GM20000 (cell line): ENCODE data around the gene KIF18B.

ENCODE experiments used
- DNase-seq: peaks from one replicate; pipeline ENCODE4 v3.0.0; 2012; ENCODE audit warnings: low spot score
- TF ChIP-seq, protein P1 (sequence below): IDR thresholded peaks from 2 replicates; pipeline ENCODE4 v1.5.1; 2012; ENCODE audit warnings: mild to moderate bottlenecking, control low read depth; ENCODE audit errors: extremely low read depth, missing control alignments

The KIF18B gene

DNA sequence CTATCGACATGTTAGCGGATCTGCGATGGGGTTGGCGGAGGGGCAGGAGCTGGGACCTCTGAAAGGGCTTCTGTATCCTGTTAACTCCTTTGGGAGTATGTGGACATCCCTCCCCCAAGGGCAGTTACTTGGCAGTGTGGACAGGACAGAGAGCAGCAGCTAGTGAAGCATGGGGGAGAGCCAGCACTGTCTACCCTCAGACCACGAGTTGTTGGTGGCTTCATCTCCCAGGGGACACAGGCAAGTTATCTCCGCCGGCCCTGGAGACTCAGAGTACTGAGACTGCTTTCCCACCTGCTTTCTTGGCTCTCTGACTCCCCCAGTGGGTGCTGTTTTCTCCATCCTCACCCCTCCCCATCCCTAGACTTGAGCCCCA, 27.0 kb downstream of the KIF18B start:
- TF ChIP-seq, protein P1, sequence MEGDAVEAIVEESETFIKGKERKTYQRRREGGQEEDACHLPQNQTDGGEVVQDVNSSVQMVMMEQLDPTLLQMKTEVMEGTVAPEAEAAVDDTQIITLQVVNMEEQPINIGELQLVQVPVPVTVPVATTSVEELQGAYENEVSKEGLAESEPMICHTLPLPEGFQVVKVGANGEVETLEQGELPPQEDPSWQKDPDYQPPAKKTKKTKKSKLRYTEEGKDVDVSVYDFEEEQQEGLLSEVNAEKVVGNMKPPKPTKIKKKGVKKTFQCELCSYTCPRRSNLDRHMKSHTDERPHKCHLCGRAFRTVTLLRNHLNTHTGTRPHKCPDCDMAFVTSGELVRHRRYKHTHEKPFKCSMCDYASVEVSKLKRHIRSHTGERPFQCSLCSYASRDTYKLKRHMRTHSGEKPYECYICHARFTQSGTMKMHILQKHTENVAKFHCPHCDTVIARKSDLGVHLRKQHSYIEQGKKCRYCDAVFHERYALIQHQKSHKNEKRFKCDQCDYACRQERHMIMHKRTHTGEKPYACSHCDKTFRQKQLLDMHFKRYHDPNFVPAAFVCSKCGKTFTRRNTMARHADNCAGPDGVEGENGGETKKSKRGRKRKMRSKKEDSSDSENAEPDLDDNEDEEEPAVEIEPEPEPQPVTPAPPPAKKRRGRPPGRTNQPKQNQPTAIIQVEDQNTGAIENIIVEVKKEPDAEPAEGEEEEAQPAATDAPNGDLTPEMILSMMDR = no peak
- DNase-seq = peak; percentile 56

DNA sequence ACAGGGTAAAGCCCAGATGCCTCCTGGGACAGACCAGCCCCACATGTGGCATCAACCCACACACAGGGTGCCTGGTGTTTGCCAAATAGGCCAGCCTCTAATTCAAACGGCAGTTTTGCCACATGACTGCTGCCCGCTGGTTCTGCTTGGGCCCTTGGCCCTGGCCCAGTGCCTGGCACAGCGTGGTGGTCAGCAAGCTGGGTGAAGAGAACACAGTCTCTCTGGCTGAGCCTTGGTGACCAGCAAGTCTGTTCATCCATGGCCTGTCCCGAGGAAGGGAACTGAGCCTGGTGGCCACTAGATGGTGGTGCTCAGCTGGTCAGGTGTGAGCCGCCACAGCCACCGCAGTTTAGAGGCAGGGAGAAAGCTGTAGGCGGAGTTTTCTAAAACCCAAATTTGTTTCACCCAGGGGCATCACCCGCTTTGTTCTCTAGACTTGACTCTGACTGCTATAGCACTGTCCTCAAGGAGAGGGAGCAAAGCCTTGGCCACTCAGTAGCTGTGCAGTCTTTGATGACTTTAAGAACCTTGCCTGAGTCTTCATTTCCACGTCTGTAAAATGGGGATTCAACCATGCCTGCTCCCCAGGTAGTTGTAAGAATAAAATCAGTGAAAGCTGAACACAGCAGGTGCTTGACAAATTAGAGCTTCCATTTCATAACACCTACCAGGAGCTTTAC, 27.5 kb downstream of the KIF18B start:
- peak; percentile 92 for DNase-seq
- TF ChIP-seq, protein P1 = peak; percentile 88

DNA sequence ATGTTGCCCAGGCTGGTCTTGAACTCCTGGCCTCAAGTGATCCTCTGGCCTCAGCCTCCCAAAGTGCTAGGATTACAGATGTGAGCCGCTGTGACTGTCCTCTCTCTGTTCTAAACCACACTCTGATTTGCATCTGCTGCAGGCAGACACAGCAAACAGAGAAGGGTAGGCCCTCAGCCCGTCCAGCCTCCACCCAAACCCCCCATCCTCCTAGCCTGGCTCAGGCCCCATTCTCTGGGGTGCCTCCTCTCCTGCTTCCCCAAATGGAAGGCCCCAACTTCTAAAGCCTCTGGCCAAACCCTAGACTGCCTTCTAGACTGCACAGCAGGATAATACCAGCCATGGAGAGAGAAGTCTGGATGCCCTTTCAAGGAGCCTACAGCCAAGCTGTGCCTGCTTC, 28.2 kb downstream of the KIF18B start:
- TF ChIP-seq, protein P1 = no peak
- DNase-seq = no peak

DNA sequence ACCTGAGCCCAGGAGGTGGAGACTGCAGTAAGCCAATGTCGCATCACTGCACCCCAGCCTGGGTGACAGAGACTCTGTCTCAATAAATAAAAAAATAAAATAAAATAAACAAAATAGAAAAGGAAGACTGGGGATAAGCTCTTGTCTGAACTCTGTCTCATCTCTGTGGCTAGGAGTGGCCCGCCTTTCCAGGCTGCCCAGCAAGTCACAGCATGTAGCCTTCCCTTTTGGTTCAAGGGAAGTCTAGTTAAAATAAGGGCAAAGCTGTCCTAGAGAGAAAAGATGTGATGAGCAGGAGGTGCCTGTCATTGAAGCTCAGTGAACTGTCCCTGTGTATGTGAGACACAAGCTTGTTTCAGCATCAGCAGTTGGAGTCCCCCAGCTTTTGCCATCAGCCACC, 29.6 kb downstream of the KIF18B start:
- TF ChIP-seq, protein P1 = no peak
- no peak for DNase-seq

DNA sequence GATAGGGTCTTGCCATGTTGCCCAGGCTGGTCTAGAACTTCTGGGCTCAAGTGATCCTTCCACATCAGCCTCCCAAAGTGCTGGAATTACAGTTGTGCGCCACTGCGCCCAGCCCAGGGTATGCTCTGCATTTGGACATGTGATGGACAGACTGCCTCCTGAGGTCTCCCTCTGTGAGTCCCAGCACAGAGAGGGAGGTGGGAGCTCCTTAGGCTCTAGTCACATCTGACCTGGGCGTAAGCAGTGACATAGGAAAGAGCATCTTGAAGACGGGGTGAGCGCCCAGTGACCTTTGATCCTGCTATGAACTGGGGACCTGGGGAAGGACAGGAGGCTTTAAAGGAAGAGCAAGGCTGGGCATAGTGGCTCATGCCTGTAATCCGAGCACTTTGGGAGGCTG, 30.1 kb downstream of the KIF18B start:
- TF ChIP-seq, protein P1 = no peak
- DNase-seq = no peak

DNA sequence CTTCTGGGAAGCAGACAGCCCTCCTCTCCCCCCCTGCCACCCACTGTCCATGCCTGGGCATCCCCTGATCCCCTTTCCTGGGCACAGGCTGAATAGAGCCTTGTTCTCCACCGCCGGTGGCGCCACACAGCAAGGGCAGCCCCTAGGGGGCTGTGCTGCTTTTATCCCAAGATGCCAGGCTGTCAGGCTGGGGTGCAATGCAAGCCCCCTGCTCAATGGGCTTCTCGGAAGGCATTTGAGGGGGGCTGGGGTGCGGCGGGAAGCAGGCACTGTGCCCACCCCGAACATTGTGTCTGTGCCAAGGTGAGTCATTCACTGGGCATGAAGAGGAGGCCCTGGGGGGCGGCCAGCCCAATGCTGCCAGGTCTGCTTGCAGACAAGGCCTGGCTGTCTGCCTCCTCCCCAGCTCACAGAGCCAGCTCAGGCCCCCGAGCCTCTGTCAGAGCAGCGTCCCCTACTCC, 30.8 kb downstream of the KIF18B start:
- TF ChIP-seq, protein P1 = no peak
- no peak for DNase-seq

DNA sequence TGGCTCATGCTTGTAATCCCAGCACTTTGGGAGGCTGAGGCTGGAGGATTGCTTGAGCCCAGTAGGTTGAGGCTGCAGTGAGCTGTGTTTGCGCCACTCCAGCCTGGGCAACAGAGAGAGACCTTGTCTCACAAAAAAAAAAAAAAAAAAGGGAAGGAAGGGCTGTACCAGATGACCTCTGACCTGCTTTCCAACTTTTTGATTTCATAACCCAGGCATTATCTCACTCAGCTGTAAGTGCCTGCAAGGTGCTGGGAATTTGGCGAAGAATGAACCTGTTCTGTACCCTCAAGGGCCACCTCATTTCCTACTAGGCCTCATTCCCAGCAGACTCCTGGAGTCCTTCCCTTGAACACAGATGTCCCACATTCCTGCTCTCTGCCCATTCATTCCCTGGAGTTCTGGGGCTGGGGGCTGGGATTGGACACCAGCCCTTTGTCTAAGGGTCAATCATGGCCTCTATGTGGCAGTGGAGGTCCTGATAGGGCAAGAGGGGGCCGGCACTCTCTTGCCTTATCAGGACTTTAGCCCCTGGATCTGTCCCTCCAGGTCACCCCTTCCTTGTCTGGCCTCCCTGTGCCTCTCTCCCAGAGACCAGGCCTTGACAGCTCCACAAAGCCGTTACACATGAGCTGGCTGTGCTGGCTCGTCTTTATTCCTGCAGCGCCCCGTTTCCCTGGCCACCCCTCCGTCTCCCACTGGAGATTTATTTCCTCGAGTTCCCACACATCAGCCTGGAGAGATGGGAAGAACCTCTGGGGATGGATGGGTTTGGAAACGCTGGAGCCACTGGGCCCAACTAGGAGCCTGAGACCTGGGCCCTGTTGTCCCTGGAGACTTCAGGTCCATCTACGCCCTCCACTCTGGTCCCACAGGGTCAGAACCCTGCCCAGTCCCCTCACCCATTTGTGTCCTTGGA, 31.5 kb downstream of the KIF18B start:
- TF ChIP-seq, protein P1 = no peak
- no peak for DNase-seq
